Measurements from ENCODE around the gene MAT1A. TPM values are rescaled to one million over a fixed set of nuclear protein-coding genes. Genes with fewer than 3 reads are reported as not detected.
A peak's percentile ranks its signal among the peaks of the same experiment; 100 is the strongest.
"Not testable (repeated sequence)": the region's sequence is repeated elsewhere in the genome, so short reads cannot be mapped to it uniquely, and the experiment has no call there.

MAT1A gene
- total RNA-seq, 1 experiment from 2014 or later: 1.6 TPM

DNA sequence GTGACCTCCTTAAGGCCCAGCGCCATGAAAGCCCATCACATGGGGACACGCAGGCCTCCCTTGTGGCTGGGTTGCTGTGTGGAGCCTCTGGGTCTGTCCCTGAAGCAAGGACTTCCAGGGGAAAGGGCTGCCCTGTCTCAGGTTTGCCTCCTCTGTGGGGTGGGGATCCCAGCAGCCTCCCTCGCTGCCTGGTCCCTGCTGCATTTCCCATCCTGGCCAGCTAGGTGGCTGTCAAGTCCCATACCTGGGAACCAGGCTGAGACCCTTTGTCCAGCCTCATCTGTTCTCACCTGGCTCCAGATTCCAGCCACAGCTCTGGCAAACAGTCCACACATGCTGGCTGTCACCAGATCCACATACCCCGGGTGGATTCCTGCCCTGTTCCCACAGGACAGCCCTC, 32.7 kb downstream of the MAT1A start:
- H3K27me3 ChIP-seq (ENCODE audit: insufficient read depth, low read length); H2AFZ ChIP-seq (ENCODE audit: low read depth, low read length, poor library complexity, severe bottlenecking); POLR2A ChIA-PET; H3K4me3 ChIP-seq (replicated peaks in 1 of 2; ENCODE audit: low read depth in 1 of 2, low read length in 2 of 2); H3K9me2 ChIP-seq (ENCODE audit: insufficient read depth); H3K36me3 ChIP-seq (ENCODE audit: control insufficient read depth in 1 of 2, insufficient read depth in 2 of 2, low read length in 2 of 2); H3K9ac ChIP-seq (ENCODE audit: low read length); H3K79me2 ChIP-seq (ENCODE audit: insufficient read depth, low read length); H3K4me1 ChIP-seq (ENCODE audit: control insufficient read depth in 1 of 2, insufficient read depth in 2 of 2, low read length in 2 of 2); CTCF ChIA-PET; H3K27ac ChIP-seq (ENCODE audit: low read depth, low read length); RAD21 ChIA-PET (ENCODE audit: low non-redundant PET in 1 of 2, low total read pairs in 2 of 2, uncharacterized antibody in 2 of 2, unreplicated experiment in 2 of 2); H3K4me2 ChIP-seq (ENCODE audit: low read length); BruUV-seq (replicated peaks); H4K20me1 ChIP-seq (ENCODE audit: insufficient read depth); H3K9me3 ChIP-seq (ENCODE audit: control insufficient read depth in 1 of 2, insufficient read depth in 1 of 2, low read depth in 1 of 2, low read length in 2 of 2): not testable (repeated sequence)
- intact Hi-C loops (cut with micrococcal nuclease): loop anchor here (10.0 kb wide), 3 partner anchors 202 to 278 kb away; partner anchors contain the start of gene SH2D4B
- peak; percentile 95 for ATAC-seq
- peak; percentile 67 for TF ChIP-seq RAD21 (IDR thresholded peaks at IDR 0.05; ENCODE audit: low read depth)
- TF ChIP-seq, protein P1, sequence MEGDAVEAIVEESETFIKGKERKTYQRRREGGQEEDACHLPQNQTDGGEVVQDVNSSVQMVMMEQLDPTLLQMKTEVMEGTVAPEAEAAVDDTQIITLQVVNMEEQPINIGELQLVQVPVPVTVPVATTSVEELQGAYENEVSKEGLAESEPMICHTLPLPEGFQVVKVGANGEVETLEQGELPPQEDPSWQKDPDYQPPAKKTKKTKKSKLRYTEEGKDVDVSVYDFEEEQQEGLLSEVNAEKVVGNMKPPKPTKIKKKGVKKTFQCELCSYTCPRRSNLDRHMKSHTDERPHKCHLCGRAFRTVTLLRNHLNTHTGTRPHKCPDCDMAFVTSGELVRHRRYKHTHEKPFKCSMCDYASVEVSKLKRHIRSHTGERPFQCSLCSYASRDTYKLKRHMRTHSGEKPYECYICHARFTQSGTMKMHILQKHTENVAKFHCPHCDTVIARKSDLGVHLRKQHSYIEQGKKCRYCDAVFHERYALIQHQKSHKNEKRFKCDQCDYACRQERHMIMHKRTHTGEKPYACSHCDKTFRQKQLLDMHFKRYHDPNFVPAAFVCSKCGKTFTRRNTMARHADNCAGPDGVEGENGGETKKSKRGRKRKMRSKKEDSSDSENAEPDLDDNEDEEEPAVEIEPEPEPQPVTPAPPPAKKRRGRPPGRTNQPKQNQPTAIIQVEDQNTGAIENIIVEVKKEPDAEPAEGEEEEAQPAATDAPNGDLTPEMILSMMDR (IDR thresholded peaks at IDR 0.05 in 2 of 3, conservative IDR thresholded peaks at IDR 0.05 in 1 of 3; ENCODE audit: borderline replicate concordance in 1 of 3, insufficient read depth in 1 of 3, low read depth in 2 of 3, low read length in 2 of 3): peak; percentile 27 to 59 (median 55); a peak in 4 of 6 replicates
- DNase-seq (ENCODE audit: low read depth, low spot score): peak; percentile 26

DNA sequence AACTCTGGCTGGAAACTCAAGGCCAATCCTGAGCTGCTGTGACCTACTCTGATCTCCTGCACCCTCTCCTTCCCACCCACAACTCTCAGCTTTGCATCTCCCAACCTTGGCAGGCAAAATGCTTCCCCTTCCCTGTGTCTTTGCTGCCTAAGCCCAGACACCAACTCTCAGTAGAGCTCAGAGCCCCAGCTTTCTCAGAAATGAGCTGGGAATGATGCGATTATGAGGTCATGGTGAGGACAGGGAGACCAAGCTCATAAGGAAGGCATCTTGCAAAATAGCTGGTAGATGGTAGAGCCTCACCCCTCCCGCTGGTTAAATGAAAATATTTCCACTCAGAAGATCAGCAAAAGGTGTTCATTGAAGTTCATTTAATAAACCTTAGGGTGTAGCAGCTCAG, 34.7 kb downstream of the MAT1A start:
- H3K4me2 ChIP-seq (ENCODE audit: low read length); H3K27ac ChIP-seq (ENCODE audit: low read depth, low read length); RAD21 ChIA-PET (ENCODE audit: low non-redundant PET in 1 of 2, low total read pairs in 2 of 2, uncharacterized antibody in 2 of 2, unreplicated experiment in 2 of 2); POLR2A ChIA-PET; H3K27me3 ChIP-seq (ENCODE audit: insufficient read depth, low read length); CTCF ChIA-PET; H2AFZ ChIP-seq (ENCODE audit: low read depth, low read length, poor library complexity, severe bottlenecking); H3K9me3 ChIP-seq (ENCODE audit: control insufficient read depth in 1 of 2, insufficient read depth in 1 of 2, low read depth in 1 of 2, low read length in 2 of 2); H3K4me1 ChIP-seq (ENCODE audit: control insufficient read depth in 1 of 2, insufficient read depth in 2 of 2, low read length in 2 of 2); H3K9ac ChIP-seq (ENCODE audit: low read length); H4K20me1 ChIP-seq (ENCODE audit: insufficient read depth); BruUV-seq (replicated peaks); ATAC-seq; H3K4me3 ChIP-seq (replicated peaks in 1 of 2; ENCODE audit: low read depth in 1 of 2, low read length in 2 of 2); DNase-seq (ENCODE audit: low read depth, low spot score); H3K9me2 ChIP-seq (ENCODE audit: insufficient read depth); H3K36me3 ChIP-seq (ENCODE audit: control insufficient read depth in 1 of 2, insufficient read depth in 2 of 2, low read length in 2 of 2); H3K79me2 ChIP-seq (ENCODE audit: insufficient read depth, low read length): not testable (repeated sequence)
- intact Hi-C loops (cut with micrococcal nuclease): loop anchor here (10.0 kb wide), 3 partner anchors 200 to 280 kb away; partner anchors contain the start of gene SH2D4B

DNA sequence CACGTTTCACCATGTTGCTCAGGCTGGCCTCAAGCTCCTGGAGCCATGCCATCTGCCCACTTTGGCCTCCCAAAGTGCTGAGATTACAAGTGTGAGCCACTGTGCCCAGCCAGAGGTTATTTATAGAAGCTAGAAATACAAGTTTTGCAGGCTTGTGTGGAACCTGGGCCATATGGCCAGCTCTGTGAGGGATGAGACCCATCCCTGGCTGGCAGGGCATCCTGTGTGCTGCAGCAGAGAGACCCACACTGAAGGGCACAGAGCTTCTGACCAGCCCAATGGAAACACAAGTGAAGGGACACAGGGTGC, 35.5 kb downstream of the MAT1A start:
- ATAC-seq; H3K27ac ChIP-seq (ENCODE audit: low read depth, low read length); POLR2A ChIA-PET; H2AFZ ChIP-seq (ENCODE audit: low read depth, low read length, poor library complexity, severe bottlenecking); H3K4me1 ChIP-seq (ENCODE audit: control insufficient read depth in 1 of 2, insufficient read depth in 2 of 2, low read length in 2 of 2); H3K79me2 ChIP-seq (ENCODE audit: insufficient read depth, low read length); BruUV-seq (replicated peaks); H3K27me3 ChIP-seq (ENCODE audit: insufficient read depth, low read length); H3K36me3 ChIP-seq (ENCODE audit: control insufficient read depth in 1 of 2, insufficient read depth in 2 of 2, low read length in 2 of 2); H4K20me1 ChIP-seq (ENCODE audit: insufficient read depth); H3K9me2 ChIP-seq (ENCODE audit: insufficient read depth); H3K9me3 ChIP-seq (ENCODE audit: control insufficient read depth in 1 of 2, insufficient read depth in 1 of 2, low read depth in 1 of 2, low read length in 2 of 2); RAD21 ChIA-PET (ENCODE audit: low non-redundant PET in 1 of 2, low total read pairs in 2 of 2, uncharacterized antibody in 2 of 2, unreplicated experiment in 2 of 2); H3K9ac ChIP-seq (ENCODE audit: low read length); CTCF ChIA-PET; DNase-seq (ENCODE audit: low read depth, low spot score); H3K4me3 ChIP-seq (replicated peaks in 1 of 2; ENCODE audit: low read depth in 1 of 2, low read length in 2 of 2): not testable (repeated sequence)
- H3K4me2 ChIP-seq (ENCODE audit: low read length): peak overlapping the region; percentile 7; the same call in 1 of the 2 replicates
- intact Hi-C loops (cut with micrococcal nuclease): loop anchor here (10.0 kb wide), 3 partner anchors 199 to 281 kb away; partner anchors contain the start of gene SH2D4B
